HCT116 (cell line): ENCODE measurements around the gene TIAM2.

ENCODE experiments used
- CEBPB ChIP-seq: IDR thresholded peaks from 2 replicates; pipeline ENCODE4 v1.6.1; 2012; ENCODE audit warnings: low read depth
- EGR1 ChIP-seq: IDR thresholded peaks from 2 replicates; pipeline ENCODE4 v1.6.1; 2012; ENCODE audit warnings: low read depth
- EZH2 ChIP-seq: fragments of 200-600 bp; sonication (generic); IDR thresholded peaks from 2 replicates; pipeline ENCODE4 v1.6.1; 2017; ENCODE audit warnings: antibody characterized with exemption, mixed run types
- EZH2phosphoT487 ChIP-seq: fragments of 200-600 bp; IDR thresholded peaks from 2 replicates; pipeline ENCODE4 v1.6.1; 2018; ENCODE audit warnings: antibody characterized with exemption, borderline replicate concordance
- JUND ChIP-seq: IDR thresholded peaks from 2 replicates; pipeline ENCODE4 v1.6.1; 2012
- MAX ChIP-seq: IDR thresholded peaks from 2 replicates; pipeline ENCODE4 v1.6.1; 2012
- POLR2A ChIP-seq: IDR thresholded peaks from 2 replicates; pipeline ENCODE4 v1.7.0; 2011; ENCODE audit warnings: borderline replicate concordance; ENCODE audit not compliant: insufficient read depth, insufficient read length; ENCODE audit errors: extremely low read depth
- POLR2AphosphoS5 ChIP-seq: IDR thresholded peaks from 2 replicates; pipeline ENCODE4 v1.6.1; 2011; ENCODE audit warnings: mild to moderate bottlenecking, low read depth, low read length, moderate library complexity
- SP1 ChIP-seq: IDR thresholded peaks from 2 replicates; pipeline ENCODE4 v1.6.1; 2012; ENCODE audit warnings: low read depth
- YY1 ChIP-seq: IDR thresholded peaks from 2 replicates; pipeline ENCODE4 v1.6.1; 2011; ENCODE audit warnings: low read length, low read depth, moderate library complexity, mild to moderate bottlenecking; ENCODE audit not compliant: insufficient replicate concordance; ENCODE audit errors: extremely low read depth
- ZFX ChIP-seq: fragments of 450-650 bp; IDR thresholded peaks from 2 replicates; pipeline ENCODE4 v1.6.1; 2017
- ZNF274 ChIP-seq: fragments of 200-500 bp; sonication (Bioruptor generic); IDR thresholded peaks from 2 replicates; pipeline ENCODE4 v1.6.1; 2014; ENCODE audit warnings: mild to moderate bottlenecking, low read depth, low read length, inconsistent platforms
- TF ChIP-seq, protein P1 (sequence below), 3 experiments: fragments of 200-600 bp in 1 of 3; sonication (generic) in 1 of 3; IDR thresholded peaks in 2 of 3; conservative IDR thresholded peaks in 1 of 3; 2 replicates each; pipeline ENCODE4 v1.5.1; 2012 to 2017; ENCODE audit warnings: low read depth in 2 of 3, low read length in 2 of 3, antibody characterized with exemption in 1 of 3, borderline replicate concordance in 1 of 3, control low read depth in 1 of 3, mild to moderate bottlenecking in 1 of 3, mixed read lengths in 1 of 3, mixed run types in 1 of 3, moderate library complexity in 1 of 3; ENCODE audit not compliant: insufficient read depth in 1 of 3
- TF ChIP-seq, protein P2 (sequence below): IDR thresholded peaks from 2 replicates; pipeline ENCODE4 v1.6.1; 2012; ENCODE audit warnings: low read depth

GRCh38 chr6:155212616-155213380 lies 217.7 kb downstream of the TIAM2 start:
- no peak for TF ChIP-seq EZH2phosphoT487
- TF ChIP-seq, protein P1, sequence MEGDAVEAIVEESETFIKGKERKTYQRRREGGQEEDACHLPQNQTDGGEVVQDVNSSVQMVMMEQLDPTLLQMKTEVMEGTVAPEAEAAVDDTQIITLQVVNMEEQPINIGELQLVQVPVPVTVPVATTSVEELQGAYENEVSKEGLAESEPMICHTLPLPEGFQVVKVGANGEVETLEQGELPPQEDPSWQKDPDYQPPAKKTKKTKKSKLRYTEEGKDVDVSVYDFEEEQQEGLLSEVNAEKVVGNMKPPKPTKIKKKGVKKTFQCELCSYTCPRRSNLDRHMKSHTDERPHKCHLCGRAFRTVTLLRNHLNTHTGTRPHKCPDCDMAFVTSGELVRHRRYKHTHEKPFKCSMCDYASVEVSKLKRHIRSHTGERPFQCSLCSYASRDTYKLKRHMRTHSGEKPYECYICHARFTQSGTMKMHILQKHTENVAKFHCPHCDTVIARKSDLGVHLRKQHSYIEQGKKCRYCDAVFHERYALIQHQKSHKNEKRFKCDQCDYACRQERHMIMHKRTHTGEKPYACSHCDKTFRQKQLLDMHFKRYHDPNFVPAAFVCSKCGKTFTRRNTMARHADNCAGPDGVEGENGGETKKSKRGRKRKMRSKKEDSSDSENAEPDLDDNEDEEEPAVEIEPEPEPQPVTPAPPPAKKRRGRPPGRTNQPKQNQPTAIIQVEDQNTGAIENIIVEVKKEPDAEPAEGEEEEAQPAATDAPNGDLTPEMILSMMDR (IDR thresholded peaks at IDR 0.05 in 2 of 3, conservative IDR thresholded peaks at IDR 0.05 in 1 of 3; ENCODE audit: borderline replicate concordance in 1 of 3, insufficient read depth in 1 of 3, low read depth in 2 of 3, low read length in 2 of 3) = no peak
- TF ChIP-seq POLR2AphosphoS5 = no peak
- TF ChIP-seq EZH2 = no peak
- TF ChIP-seq, protein P2, sequence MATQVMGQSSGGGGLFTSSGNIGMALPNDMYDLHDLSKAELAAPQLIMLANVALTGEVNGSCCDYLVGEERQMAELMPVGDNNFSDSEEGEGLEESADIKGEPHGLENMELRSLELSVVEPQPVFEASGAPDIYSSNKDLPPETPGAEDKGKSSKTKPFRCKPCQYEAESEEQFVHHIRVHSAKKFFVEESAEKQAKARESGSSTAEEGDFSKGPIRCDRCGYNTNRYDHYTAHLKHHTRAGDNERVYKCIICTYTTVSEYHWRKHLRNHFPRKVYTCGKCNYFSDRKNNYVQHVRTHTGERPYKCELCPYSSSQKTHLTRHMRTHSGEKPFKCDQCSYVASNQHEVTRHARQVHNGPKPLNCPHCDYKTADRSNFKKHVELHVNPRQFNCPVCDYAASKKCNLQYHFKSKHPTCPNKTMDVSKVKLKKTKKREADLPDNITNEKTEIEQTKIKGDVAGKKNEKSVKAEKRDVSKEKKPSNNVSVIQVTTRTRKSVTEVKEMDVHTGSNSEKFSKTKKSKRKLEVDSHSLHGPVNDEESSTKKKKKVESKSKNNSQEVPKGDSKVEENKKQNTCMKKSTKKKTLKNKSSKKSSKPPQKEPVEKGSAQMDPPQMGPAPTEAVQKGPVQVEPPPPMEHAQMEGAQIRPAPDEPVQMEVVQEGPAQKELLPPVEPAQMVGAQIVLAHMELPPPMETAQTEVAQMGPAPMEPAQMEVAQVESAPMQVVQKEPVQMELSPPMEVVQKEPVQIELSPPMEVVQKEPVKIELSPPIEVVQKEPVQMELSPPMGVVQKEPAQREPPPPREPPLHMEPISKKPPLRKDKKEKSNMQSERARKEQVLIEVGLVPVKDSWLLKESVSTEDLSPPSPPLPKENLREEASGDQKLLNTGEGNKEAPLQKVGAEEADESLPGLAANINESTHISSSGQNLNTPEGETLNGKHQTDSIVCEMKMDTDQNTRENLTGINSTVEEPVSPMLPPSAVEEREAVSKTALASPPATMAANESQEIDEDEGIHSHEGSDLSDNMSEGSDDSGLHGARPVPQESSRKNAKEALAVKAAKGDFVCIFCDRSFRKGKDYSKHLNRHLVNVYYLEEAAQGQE = no peak
- no peak for TF ChIP-seq POLR2A
- no peak for TF ChIP-seq EGR1
- no peak for TF ChIP-seq JUND
- TF ChIP-seq YY1 = no peak
- TF ChIP-seq ZNF274 = no peak
- no peak for TF ChIP-seq MAX
- no peak for TF ChIP-seq SP1
- no peak for TF ChIP-seq CEBPB
- no peak for TF ChIP-seq ZFX
